Astrocyte of the spinal cord (primary cell): ENCODE data around the gene EXOC7.
"Not testable (repeated sequence)": the region's sequence is repeated elsewhere in the genome, so short reads cannot be mapped to it uniquely, and the experiment has no call there.

ENCODE experiments used
- DNase-seq: peaks from one replicate; pipeline ENCODE4 v3.0.0; 2011; ENCODE audit warnings: low read depth, low spot score
- H3K4me3 ChIP-seq: 2 replicates; pipeline ENCODE4 v1.5.1; 2011; ENCODE audit warnings: low read depth, mild to moderate bottlenecking, low read length, moderate library complexity
- CTCF ChIP-seq: IDR thresholded peaks from 2 replicates; pipeline ENCODE4 v1.5.1; 2012; ENCODE audit warnings: low read depth, mild to moderate bottlenecking, low read length, inconsistent platforms
- in situ Hi-C: cut with HindIII; loops from 2 replicates; pipeline ENCODE4 v1.10.0; 2017; ENCODE audit warnings: low sequenced_read_pairs

Gene EXOC7

GRCh38 chr17:76048025-76048605 is 55.5 kb downstream of the EXOC7 start:
- in situ Hi-C loops: no loop called here
- H3K4me3 ChIP-seq: no peak overlapping the region
- DNase-seq: no peak
- no peak for TF ChIP-seq CTCF

GRCh38 chr17:76046064-76046463 is 57.5 kb downstream of the EXOC7 start:
- no peak for TF ChIP-seq CTCF
- DNase-seq: no peak
- in situ Hi-C loops: no loop called here

GRCh38 chr17:76044475-76045007 is 59.0 kb downstream of the EXOC7 start:
- H3K4me3 ChIP-seq, in situ Hi-C loops, DNase-seq: not testable (repeated sequence)

More at GRCh38 chr17:76046064-76046463, 57.5 kb downstream of the EXOC7 start:
- no peak overlapping the region for H3K4me3 ChIP-seq

- H3K4me3 ChIP-seq, DNase-seq, in situ Hi-C loops: not testable (repeated sequence)
These were observed 60.7 kb downstream of the EXOC7 start for GRCh38 chr17:76042868-76043267.

- TF ChIP-seq CTCF: no peak
- in situ Hi-C loops: no loop called here
- no peak overlapping the region for H3K4me3 ChIP-seq
- DNase-seq: no peak
These were observed 63.2 kb downstream of the EXOC7 start for GRCh38 chr17:76040376-76040775.

- in situ Hi-C loops: no loop called here
- peak; percentile 17 for DNase-seq
- no peak overlapping the region for H3K4me3 ChIP-seq
- no peak for TF ChIP-seq CTCF
These were observed 64.5 kb downstream of the EXOC7 start for GRCh38 chr17:76039121-76039520.

- in situ Hi-C loops: no loop called here
- TF ChIP-seq CTCF: no peak
- DNase-seq: no peak
These were observed 65.5 kb downstream of the EXOC7 start for GRCh38 chr17:76038050-76038449.

More at GRCh38 chr17:76038050-76038449, 65.5 kb downstream of the EXOC7 start:
- no peak overlapping the region for H3K4me3 ChIP-seq
